Left lung (tissue), 10 donors: Measurements from ENCODE around the gene XPO5. TPM values are rescaled to one million over a fixed set of nuclear protein-coding genes. Genes with fewer than 3 reads are reported as not detected.
A peak's percentile ranks its signal among the peaks of the same experiment; 100 is the strongest.

Experiments used
- ATAC-seq: fragments of 200-7000 bp; cut with Tn5 transposase; one replicate; pipeline ENCODE4 v1.9.1; 2020; ENCODE audit warnings: moderate library complexity
- DNase-seq, 4 donors: peaks; one replicate each; pipeline ENCODE4 v3.0.0-alpha.2; 2013 to 2020
- H3K27ac ChIP-seq, 2 donors: fragments of 200-600 bp; sonication (generic) in 1 of 2; one replicate each; pipeline versions ENCODE4 v1.5.0 to v1.8.0; 2020 to 2021
- H3K27me3 ChIP-seq, 2 donors: fragments of 200-600 bp; sonication (generic) in 1 of 2; one replicate each; pipeline versions ENCODE4 v1.5.0 to v1.8.0; 2020 to 2021
- H3K36me3 ChIP-seq, 2 donors: fragments of 200-600 bp; sonication (generic) in 1 of 2; one replicate each; pipeline versions ENCODE4 v1.5.0 to v1.8.0; 2020 to 2021
- H3K4me1 ChIP-seq, 2 donors: fragments of 200-600 bp; one replicate each; pipeline ENCODE4 v1.8.0; 2021
- H3K4me3 ChIP-seq, 2 donors: fragments of 200-600 bp; sonication (generic) in 1 of 2; one replicate each; pipeline versions ENCODE4 v1.5.0 to v1.8.0; 2020 to 2021; ENCODE audit warnings: mild to moderate bottlenecking in 1 of 2
- H3K9me3 ChIP-seq, 2 donors: fragments of 200-600 bp; sonication (generic) in 1 of 2; one replicate each; pipeline versions ENCODE4 v1.5.0 to v1.8.0; 2020 to 2021
- CTCF ChIP-seq, 2 donors: fragments of 200-600 bp; sonication (generic) in 1 of 2; IDR thresholded peaks; one replicate each; pipeline versions ENCODE4 v1.5.0 to v1.8.0; 2021; ENCODE audit warnings: antibody characterized with exemption in 2 of 2
- intact Hi-C, 2 donors: fragments of 100-400 bp; cut with DNase I; formaldehyde crosslinking; loops; one replicate each; pipeline versions ENCODE4 v1.11.2 to v1.14.2; 2022
- polyA plus RNA-seq, 6 donors: library from polyadenylated mRNA; unstranded; fragments of 120-200 nt; gene quantifications; one replicate each; pipeline ENCODE4 v1.2.1, GENCODE V29; 2013; ENCODE audit not compliant: insufficient read length in 6 of 6
- total RNA-seq, 2 donors: library from RNA; stranded (reverse); fragmentation: NEBNext Ultra II Directional; extraction: Animal tissue kit (Norgen Biotek cat#: 25700); gene quantifications; one replicate each; pipeline ENCODE4 v1.2.1, GENCODE V29; 2021
- donor health status: DM: no; HTN: yes; CAD: no.
- donor health status: DM: no; HTN: no; CAD: no.

XPO5 gene
- total and polyA plus RNA-seq, 8 donors, result 24.0 to 52.9 (median 42.0) TPM

DNA sequence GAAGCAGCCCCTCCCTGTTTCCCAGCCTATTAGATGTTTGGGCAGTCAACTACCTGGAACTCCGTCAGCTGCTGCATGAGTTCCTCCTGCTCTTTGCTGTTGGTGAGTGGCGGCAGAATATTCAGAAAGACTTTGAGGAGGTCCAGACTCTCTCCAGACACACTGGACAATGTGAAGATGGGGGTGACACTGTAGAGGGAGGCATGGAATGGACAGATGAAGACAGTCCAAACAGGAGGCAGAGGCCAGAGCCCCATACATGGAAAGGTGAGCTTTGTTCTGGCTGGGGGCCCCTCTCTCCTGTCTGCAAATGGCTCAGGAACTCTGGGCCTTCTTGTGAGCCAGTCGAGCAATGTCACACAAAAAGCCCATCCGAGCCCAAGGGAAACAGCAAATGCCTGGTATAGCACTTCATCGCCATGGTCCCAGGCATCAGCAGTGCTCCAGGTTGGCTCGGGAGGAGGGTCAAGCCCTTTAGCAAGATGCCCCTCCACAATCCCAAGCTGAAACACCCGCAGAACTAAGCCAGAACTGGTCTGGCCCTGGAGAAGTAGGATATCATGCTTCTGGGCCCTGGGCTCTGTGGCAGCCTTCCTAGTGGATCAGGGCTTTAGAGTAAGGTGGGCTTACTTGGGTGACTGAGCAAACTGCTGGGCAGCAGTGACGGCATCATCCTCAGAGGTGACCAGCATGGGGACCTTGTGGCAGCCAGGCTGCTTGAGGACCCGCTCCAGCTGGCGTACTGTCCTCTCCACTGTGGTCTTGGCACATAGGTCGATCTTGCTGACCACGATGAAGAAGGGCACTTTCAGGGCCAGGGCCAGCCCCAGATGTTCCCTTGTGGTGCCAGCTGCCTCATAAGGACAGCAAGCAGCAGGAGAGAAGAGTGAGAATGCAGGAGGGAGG is 48.3 kb upstream of the XPO5 start:
- Histone ChIP-seq H3K36me3 (peaks cover 5 to 71% of the 10 kb centered on the region in 2 donors), H3K9me3 (no peaks in the 10 kb centered on the region), H3K4me1 (peaks cover 7 to 27% of the 10 kb centered on the region in 2 donors), H3K4me3 (no peak overlapping the region), H3K27me3 (no peaks in the 10 kb centered on the region), H3K27ac (no peak overlapping the region)
- DNase-seq (no peak), ATAC-seq (no peak)
- intact Hi-C loops, result no loop called here
- no peak for TF ChIP-seq CTCF (IDR thresholded peaks at IDR 0.05)

DNA sequence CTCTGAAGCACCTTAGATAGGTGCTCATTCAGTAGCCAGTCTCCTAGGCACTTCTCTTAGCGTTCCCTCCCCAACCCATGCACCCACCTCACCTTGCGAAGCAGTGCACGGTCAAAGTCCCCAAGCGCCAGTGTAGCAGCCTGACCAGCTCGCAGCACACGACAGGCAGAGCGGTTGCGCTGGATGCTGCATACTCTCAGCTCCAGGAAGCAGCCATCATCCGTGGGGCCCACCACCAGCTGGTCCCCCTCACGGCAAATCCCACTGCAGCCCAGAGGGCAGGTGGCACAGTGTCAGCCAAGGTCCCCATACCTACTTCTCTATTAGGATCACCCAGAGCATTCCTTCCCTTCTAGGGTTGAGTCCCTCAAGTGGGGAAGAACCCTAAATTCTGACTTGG is 46.7 kb upstream of the XPO5 start:
- Histone ChIP-seq H3K9me3 (no peaks in the 10 kb centered on the region), H3K36me3 (peaks cover 5 to 85% of the 10 kb centered on the region in 2 donors)

DNA sequence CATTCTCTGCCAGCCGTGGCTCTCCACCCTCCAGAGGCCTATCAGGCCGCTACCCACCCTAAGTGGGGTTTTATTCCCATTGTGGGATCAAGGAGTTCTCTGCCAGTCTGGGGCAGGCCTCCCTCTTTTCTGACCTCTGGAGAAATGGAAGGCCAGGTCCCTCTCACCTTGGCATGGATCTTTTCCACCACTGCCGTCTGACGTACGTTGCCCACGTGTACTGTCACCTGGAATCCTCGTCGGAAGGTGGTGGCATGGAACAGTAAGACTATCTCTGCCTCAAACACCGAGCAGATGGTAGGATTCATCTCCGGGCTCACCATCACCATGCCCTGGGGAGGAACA is 46.0 kb upstream of the XPO5 start:
- H3K27me3 ChIP-seq, result no peaks in the 10 kb centered on the region
- no peak for DNase-seq
- H3K27ac ChIP-seq, result no peak overlapping the region
- no peak overlapping the region for H3K4me3 ChIP-seq
- TF ChIP-seq CTCF (IDR thresholded peaks at IDR 0.05), result no peak
- intact Hi-C loops, result no loop called here
- peaks cover 0 to 9% of the 10 kb centered on the region in 2 donors for H3K4me1 ChIP-seq
- ATAC-seq, result no peak
- H3K9me3 ChIP-seq, result no peaks in the 10 kb centered on the region
- peaks cover 5 to 89% of the 10 kb centered on the region in 2 donors for H3K36me3 ChIP-seq

More for the DNA sequence above, 46.7 kb upstream of the XPO5 start:
- ATAC-seq (no peak), DNase-seq (peak in 1 of 4 donors; percentile 46)
- intact Hi-C loops, result no loop called here
- H3K4me1 ChIP-seq, result peaks cover 2 to 16% of the 10 kb centered on the region in 2 donors
- no peak overlapping the region for H3K27ac ChIP-seq
- H3K4me3 ChIP-seq, result no peak overlapping the region
- no peak for TF ChIP-seq CTCF (IDR thresholded peaks at IDR 0.05)
- no peaks in the 10 kb centered on the region for H3K27me3 ChIP-seq

- H3K4me1 ChIP-seq, result peaks cover 0 to 3% of the 10 kb centered on the region in 2 donors
- no peak for TF ChIP-seq CTCF (IDR thresholded peaks at IDR 0.05)
- H3K9me3 ChIP-seq, result no peaks in the 10 kb centered on the region
- H3K27me3 ChIP-seq, result no peaks in the 10 kb centered on the region
- H3K27ac ChIP-seq, result no peak overlapping the region
- ATAC-seq, result no peak
- H3K36me3 ChIP-seq, result peaks cover 5 to 95% of the 10 kb centered on the region in 2 donors
- no peak overlapping the region for H3K4me3 ChIP-seq
- intact Hi-C loops, result no loop called here
- no peak for DNase-seq
These were observed 45.4 kb upstream of the XPO5 start for GRCh38 chr6:43621078-43621835.
